Fibroblast of skin of right biceps (primary cell): ENCODE results near the gene MYCN.
A peak's percentile ranks its signal among the peaks of the same experiment; 100 is the strongest.

Source experiments
- DNase-seq: peaks from one replicate; pipeline ENCODE4 v3.0.0-alpha.2; 2013

Gene MYCN

GRCh38 chr2:15932394-15933183 lies 7.8 kb upstream of the MYCN start:
- DNase-seq = no peak

GRCh38 chr2:15933184-15933845 lies 7.0 kb upstream of the MYCN start:
- DNase-seq = no peak

GRCh38 chr2:15934291-15934945 lies 5.9 kb upstream of the MYCN start:
- DNase-seq = no peak

- no peak for DNase-seq
Measured at GRCh38 chr2:15935189-15935588, 5.2 kb upstream of the MYCN start.

- no peak for DNase-seq
Measured at GRCh38 chr2:15935675-15936074, 4.7 kb upstream of the MYCN start.

- DNase-seq = no peak
Measured at GRCh38 chr2:15936277-15937104, 3.9 kb upstream of the MYCN start.

- DNase-seq = no peak
Measured at GRCh38 chr2:15937105-15937881, 3.1 kb upstream of the MYCN start.

GRCh38 chr2:15937882-15938802 lies 2.2 kb upstream of the MYCN start:
- DNase-seq = no peak

GRCh38 chr2:15938803-15939555 lies 1.4 kb upstream of the MYCN start:
- no peak for DNase-seq

GRCh38 chr2:15939556-15939853 lies 845 bp upstream of the MYCN start:
- no peak for DNase-seq

- no peak for DNase-seq
Measured at GRCh38 chr2:15940661-15941480, 521 bp downstream of the MYCN start.

GRCh38 chr2:15941481-15941850 lies 1.1 kb downstream of the MYCN start:
- no peak for DNase-seq

GRCh38 chr2:15941871-15942710 lies 1.7 kb downstream of the MYCN start:
- DNase-seq = no peak

- DNase-seq = no peak
Measured at GRCh38 chr2:15942711-15943345, 2.5 kb downstream of the MYCN start.

- DNase-seq = peak; percentile 10
Measured at GRCh38 chr2:15943378-15944280, 3.3 kb downstream of the MYCN start.

GRCh38 chr2:15944325-15945017 lies 4.1 kb downstream of the MYCN start:
- DNase-seq = no peak
